NCI-H510A (cell line): Measurements from ENCODE around the gene PPP1CC.

Experiments used
- DNase-seq: peaks from one replicate; lab custom pipeline; 2025; lab: John Stamatoyannopoulos, UW

The PPP1CC gene

DNA sequence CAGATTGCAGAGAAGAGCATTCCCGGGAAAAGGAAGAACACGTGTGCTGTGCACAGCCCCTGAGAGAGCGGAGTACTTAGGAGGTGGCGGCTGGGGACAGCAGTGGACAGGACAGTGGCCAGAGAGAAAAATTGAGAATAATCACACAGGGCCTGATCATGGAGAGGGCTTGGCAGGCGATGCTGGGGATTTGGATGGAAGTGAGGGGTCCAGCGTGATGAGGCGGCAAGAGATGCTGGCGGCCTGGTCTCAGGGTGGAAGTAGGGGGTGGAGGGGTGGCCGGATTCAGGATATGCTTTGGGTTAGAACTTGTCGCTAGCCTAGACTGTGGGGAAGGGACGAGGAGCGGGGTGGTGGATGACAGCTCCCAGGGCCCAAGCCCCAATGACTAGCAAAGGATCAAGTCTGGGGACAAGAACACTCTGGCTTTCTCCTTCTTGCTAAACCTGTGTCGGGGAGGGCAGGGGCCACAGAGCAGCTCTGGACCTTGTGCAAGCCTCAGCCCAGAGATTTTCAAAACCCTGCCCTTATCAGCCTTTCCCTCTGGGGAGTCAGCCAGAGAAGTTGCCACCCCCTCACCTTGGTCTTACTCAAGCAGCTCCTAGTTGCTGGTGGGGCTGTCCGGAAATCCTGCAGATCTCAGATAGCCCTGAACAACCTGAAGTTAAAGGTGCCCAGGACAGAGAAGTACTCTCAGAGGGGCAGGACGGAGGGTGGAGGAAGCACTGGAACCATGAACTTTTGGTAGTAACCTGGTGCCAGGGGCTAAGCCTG is 55.1 kb downstream of the PPP1CC start:
- DNase-seq = no peak

DNA sequence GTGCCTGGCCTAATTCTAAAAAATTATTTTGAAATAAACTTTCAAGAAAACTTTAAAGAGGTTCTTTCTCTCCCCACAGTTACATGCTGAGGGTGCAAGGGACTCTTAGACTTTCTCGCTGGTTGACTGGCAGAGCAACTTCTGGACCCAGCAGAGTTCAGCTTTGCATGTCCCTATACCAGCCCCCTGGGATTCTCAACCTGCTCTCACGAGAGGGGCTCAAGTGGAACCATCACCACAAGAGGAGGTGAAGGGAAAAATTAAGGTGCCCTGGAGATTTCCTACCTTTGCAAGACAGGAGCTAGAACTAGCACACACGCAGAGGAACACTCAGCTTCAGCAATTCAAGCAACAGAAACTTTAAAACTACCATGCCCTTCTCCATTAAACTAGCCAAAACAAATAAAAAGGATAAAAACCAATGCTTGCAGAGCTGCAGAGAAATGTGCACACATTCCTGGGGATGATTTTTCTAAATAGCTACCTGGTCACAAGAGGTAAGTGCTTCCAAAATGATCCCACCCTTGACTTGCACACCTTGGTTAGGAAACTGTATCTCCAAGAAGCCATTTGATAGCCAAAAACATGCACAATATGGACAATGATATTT is 56.3 kb downstream of the PPP1CC start:
- no peak for DNase-seq

DNA sequence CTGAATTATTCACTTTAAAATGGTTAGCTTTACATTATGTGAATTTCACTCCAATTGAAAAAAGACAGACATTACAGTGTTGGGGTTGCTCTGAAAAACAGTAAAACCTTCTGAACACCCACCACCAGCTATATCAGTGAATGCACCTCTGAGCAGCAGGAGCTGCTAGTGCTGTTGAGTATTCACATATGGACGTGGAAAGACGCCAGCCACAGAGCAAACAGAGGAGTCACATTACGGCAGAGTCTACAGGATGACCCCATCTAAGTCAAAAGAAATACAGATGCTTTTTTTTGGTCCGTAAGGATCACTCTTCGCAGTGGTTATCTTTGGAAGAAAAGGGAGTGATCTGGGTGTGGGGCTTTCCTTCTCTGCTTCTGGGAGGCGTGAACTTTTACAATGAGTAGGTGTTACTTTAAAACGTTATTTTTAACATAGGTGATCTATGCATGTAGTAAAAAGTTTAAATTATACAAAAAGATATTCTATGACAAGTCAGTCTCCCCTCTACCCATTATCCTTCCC is 58.3 kb downstream of the PPP1CC start:
- no peak for DNase-seq

DNA sequence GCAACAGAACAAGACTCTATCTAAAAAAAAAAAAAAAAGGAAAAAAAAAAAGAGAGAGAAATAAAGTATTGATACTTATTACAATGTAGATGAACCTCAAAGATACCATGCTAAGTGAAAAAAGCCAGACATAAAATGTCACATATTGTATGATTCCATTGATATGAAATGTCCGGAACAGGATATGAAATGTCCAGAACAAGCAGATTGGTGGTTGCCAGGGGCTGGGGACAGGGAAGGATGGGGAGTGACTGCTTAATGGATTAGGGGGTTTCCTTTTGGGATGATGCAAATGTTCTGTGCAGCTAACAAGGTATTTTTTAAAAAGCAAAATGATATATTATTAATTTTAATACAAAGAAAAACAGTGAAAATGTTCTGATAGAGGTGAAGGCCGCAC is 58.8 kb downstream of the PPP1CC start:
- DNase-seq = no peak

DNA sequence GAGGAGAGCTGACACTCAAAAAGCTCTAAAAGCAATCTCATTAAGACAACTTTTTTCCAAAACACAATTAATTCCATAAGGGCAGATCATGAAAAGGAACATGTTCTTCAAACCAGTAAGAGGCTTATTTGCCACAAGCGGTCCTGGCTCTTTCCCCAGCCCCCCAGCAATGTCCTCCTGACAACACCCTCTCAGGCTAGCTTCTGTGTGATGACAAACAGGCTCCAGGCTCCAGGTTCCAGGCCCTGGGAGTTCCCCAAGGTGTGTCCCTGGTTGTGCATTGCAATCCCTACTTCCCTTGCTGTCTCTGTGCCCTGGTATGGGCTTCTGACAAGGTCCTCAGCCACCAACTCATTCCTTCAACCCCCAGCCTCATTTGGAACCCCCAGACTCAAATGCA is 62.7 kb downstream of the PPP1CC start:
- no peak for DNase-seq

DNA sequence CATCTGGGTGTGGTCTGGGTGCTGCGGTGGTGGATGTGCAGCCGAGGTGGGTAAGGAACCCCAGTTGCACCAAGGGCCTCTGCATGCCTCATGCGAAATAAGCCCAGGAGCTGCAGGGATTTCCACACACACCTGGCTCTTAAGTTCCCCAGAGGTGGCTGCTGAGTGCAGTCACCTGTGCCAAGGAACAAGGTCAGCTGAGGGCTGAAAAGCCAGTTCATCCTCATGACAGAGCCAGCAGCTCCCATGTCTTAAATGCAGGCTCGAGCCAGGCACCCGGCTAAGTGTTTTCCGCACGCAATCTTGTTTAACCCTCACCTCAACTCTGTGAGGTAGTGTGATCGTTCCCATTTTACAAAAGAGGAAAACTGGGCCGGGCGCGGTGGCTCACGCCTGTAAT is 63.5 kb downstream of the PPP1CC start:
- no peak for DNase-seq

DNA sequence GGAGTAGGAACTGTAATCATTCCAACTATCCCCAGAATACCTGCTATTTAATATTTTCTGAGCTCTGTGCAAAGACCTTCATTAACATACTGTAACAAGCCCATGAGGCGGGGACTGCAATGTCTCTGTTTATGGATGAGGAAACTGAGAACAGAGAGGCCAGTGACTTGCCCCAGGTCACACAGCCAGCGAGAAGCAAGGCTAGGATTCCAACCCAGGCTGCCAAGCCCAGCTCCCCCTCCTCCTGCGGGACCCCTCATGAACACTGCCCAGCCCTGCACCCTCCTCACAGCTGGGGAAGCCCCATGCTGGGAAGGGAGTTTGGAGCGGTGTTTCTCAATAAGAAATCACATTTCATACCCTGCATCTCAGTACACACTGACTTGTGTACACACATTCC is 64.7 kb downstream of the PPP1CC start:
- DNase-seq = no peak

DNA sequence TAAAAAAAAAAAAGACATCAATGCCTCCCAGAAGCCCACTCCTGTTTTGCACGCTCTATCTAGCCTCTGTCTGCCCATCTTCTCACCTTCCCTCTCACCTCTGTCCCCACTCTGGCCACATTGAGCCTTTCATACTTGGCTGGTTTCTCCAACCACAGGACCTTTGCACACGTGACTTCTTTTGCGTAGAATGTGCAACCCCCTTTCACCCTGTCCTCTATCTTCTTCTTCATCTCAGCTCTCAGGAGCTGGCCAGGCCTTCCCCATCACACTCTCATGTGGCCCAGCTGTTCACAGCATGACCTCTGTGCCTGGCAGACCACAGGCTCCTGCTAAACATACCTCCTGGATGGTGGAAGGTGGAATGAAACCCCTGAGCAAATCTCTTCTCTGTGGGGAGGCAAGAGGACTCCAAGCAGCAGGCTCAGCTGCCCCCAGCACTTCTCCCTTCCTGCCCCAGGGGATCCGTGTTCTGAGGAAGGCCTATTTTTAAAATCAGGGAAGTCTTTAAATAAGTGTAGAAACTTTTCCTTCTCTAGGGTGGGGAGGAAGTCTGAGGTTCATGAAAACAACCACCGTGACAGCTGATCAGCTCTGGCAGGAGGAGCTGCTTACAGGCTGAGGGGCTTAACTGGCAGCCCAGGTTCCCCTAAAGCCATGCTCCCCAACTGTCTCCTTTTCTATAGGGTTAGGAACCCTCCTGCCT is 65.3 kb downstream of the PPP1CC start:
- no peak for DNase-seq

DNA sequence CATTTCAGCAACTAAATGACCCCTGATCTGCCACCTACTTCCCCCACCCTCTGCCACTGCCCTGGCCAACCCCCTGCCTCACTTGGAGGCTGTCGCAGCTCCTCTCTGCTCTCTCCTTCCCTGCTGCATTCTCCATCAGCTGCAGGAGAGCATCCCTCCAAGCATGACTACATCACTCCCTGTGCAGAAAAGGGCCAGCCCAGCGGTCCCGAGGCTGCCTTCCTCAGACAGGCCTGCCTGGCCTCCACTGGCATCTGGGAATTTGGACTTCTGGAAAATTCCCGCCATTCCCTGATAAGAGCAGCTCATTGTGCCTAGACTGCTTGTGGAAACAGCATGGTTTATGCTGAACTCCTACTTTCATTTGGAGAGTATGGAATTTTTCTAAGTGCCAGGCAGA is 66.5 kb downstream of the PPP1CC start:
- no peak for DNase-seq

DNA sequence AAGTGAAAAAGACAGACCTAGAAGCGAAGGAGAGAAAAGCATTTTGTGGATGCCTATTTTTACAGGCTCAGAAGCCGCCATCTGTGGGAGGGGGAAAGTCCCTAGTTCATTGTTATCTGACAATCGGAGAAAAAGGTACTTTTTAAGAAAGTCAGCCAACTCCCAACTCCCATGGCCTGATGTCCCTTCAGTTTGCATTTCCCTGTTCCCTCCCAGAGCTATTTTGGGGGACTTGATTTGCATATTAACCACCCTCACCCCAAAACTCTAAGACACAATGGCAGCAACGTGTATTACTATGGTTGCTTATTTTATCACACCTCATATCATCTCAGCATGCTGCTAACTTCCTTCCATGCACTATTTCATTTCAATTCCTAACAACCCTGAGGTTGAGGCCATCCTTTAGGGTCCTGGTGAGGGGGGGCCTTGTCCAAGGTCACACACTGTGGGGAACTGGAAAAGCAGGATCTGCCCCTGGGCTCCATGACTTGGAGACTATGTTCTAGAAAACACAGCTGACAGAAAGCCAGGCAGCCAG is 72.5 kb downstream of the PPP1CC start:
- no peak for DNase-seq
